Measurements from ENCODE around the gene TMEM51. TPM values are rescaled to one million over a fixed set of nuclear protein-coding genes. Genes with fewer than 3 reads are reported as not detected.

TMEM51 gene
- total and polyA plus RNA-seq, 9 donors, result 9.4 to 38.5 (median 23.0) TPM

DNA sequence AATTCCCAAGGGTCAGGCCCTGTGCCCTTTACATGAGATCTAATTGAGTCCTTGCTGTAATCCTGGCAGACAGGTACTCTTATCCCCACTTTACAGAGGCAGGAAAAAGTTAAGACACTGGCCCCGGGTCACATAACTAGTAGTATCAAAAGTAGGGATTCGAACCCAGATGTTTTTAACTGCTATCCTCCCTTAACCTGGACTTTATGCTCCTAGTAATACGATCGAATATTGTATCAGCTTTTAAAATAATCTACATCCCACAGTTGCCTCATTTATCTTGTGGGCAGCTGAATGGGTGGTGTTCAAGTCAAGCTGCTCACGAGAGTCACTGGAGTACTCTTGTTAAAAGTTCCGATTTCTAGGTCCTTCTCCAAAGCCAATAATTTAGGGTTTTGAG lies 25.5 kb upstream of the TMEM51 start:
- intact Hi-C loops (cut with DNase I), result loop anchor here (5.0 to 10.0 kb wide), 3 partner anchors 144 to 297 kb away; no protein-coding TSS in a partner anchor

DNA sequence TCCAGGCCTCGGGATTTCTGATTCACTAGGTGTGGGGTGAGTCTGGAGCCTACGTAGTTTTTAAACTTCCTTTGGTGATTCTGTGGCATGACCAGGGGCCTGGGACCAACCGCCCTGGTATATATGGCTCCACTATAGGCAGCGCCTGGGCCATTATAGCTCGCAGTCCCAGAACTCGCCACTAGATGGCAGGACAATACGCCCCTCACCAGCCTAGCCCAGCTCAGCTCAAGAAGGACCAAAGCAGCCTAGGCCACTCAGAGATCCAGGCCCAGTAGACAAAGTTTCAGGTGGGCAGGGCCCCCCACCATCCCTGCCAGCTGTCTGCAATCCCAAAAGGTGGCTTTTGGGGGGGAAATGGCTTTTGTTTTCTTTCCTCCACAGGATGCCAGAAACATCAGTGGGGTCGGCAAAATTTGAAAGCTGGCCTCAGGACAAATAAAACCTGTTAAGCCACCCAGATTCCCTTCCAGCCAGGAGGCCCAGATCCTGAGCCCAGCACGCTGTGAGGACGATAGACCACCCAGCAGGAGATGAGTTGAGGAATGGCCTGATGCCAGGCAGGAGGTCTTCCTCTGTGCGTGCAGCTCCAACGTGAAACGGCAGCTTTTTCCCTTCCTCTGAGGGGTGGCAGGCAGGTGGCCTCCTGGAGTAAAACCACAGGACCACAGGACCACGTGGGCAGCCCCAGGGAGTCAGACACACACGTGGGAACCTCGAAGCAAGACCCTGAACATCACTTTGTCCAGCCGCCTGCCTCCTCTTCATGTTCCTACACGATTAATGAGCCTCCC lies 24.8 kb upstream of the TMEM51 start:
- Histone ChIP-seq H3K4me3 (no peak overlapping the region), H3K4me1 (ENCODE audit: insufficient read depth) (no peaks in the 10 kb centered on the region), H3K36me3 (no peaks in the 10 kb centered on the region), H3K9me3 (peaks cover 0 to 4% of the 10 kb centered on the region in 2 donors), H3K27ac (no peak overlapping the region), H3K27me3 (no peaks in the 10 kb centered on the region)
- TF ChIP-seq, protein P1, sequence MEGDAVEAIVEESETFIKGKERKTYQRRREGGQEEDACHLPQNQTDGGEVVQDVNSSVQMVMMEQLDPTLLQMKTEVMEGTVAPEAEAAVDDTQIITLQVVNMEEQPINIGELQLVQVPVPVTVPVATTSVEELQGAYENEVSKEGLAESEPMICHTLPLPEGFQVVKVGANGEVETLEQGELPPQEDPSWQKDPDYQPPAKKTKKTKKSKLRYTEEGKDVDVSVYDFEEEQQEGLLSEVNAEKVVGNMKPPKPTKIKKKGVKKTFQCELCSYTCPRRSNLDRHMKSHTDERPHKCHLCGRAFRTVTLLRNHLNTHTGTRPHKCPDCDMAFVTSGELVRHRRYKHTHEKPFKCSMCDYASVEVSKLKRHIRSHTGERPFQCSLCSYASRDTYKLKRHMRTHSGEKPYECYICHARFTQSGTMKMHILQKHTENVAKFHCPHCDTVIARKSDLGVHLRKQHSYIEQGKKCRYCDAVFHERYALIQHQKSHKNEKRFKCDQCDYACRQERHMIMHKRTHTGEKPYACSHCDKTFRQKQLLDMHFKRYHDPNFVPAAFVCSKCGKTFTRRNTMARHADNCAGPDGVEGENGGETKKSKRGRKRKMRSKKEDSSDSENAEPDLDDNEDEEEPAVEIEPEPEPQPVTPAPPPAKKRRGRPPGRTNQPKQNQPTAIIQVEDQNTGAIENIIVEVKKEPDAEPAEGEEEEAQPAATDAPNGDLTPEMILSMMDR (IDR thresholded peaks at IDR 0.05), result peak; percentile 54 to 82 (median 75)
- no peak for TF ChIP-seq EP300 (IDR thresholded peaks at IDR 0.05)
- peak; percentile 47 to 79 (median 75) for DNase-seq
- WGBS, 3 donors, result 42 to 48% (median 45%) methylated on average over 18 of the region's 18 CpGs
- intact Hi-C loops (cut with DNase I), result loop anchor here (5.0 to 10.0 kb wide), 3 partner anchors 144 to 296 kb away; no protein-coding TSS in a partner anchor

More for the DNA sequence above, 25.5 kb upstream of the TMEM51 start:
- Histone ChIP-seq H3K27me3 (no peaks in the 10 kb centered on the region), H3K36me3 (no peaks in the 10 kb centered on the region), H3K4me1 (ENCODE audit: insufficient read depth) (no peaks in the 10 kb centered on the region), H3K9me3 (peaks cover 0 to 4% of the 10 kb centered on the region in 2 donors), H3K27ac (no peak overlapping the region), H3K4me3 (no peak overlapping the region)
- TF ChIP-seq POLR2A (IDR thresholded peaks at IDR 0.05) (no peak), EP300 (IDR thresholded peaks at IDR 0.05) (no peak)
- TF ChIP-seq, protein P1 (IDR thresholded peaks at IDR 0.05), result no peak
- 70 to 77% (median 76%) methylated on average over 6 of the region's 6 CpGs for WGBS, 3 donors
- peak in 1 of 5 donors; percentile 7 for DNase-seq

DNA sequence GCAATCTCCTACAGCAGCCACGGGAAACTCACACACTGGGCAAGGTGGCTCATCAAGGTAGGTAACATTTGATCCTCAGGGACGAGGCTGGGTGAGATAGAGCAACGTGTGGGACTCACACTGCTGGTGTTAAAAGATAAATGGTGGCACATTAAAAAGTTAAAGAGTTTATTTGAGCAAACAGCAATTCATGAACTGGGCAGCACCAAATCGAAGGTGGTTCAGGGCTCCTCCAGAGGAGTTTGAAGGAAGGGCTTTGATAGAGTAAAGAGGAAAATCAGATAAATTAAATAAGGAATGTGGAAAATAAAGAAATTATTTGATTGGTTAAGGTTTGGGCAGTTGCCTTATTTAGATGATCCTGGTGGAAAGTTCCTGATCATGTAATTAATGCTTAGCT lies 23.6 kb upstream of the TMEM51 start:
- Histone ChIP-seq H3K36me3 (no peaks in the 10 kb centered on the region), H3K9me3 (peaks cover 0 to 4% of the 10 kb centered on the region in 2 donors), H3K4me3 (no peak overlapping the region), H3K4me1 (ENCODE audit: insufficient read depth) (no peaks in the 10 kb centered on the region), H3K27me3 (no peaks in the 10 kb centered on the region), H3K27ac (no peak overlapping the region)
- TF ChIP-seq, protein P1 (IDR thresholded peaks at IDR 0.05), result no peak
- TF ChIP-seq POLR2A (IDR thresholded peaks at IDR 0.05) (no peak), EP300 (IDR thresholded peaks at IDR 0.05) (no peak)
- intact Hi-C loops (cut with DNase I), result loop anchor here (5.0 to 10.0 kb wide), 3 partner anchors 142 to 295 kb away; no protein-coding TSS in a partner anchor
- DNase-seq, result no peak
- WGBS, 3 donors, result 77 to 89% (median 88%) methylated on average over 4 of the region's 4 CpGs

DNA sequence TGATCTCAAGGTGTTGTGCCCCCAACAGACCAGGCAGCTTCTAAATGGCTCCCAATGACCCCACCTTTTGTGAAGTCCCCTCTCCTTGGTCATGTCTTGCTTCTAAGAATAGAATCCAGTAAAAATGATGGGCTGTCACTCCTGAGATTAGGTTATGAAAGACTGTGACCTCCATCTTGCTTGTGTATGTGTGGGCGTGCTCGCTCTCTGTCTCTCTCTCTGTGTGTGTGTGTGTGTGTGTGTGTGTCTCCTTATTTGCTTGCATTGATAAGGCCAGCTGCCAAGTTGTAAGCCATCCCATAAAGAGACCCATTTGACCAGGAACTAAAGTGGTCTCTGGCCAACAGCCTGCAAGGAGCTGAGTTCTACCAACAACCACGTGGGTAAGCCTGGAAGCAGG lies 22.9 kb upstream of the TMEM51 start:
- Histone ChIP-seq H3K27me3 (no peaks in the 10 kb centered on the region), H3K4me3 (no peak overlapping the region), H3K9me3 (peaks cover 0 to 4% of the 10 kb centered on the region in 2 donors), H3K4me1 (ENCODE audit: insufficient read depth) (no peaks in the 10 kb centered on the region), H3K27ac (no peak overlapping the region), H3K36me3 (no peaks in the 10 kb centered on the region)
- DNase-seq, result no peak
- intact Hi-C loops (cut with DNase I), result loop anchor here in 1 of 4 donors (10.0 kb wide), 1 partner anchor 294 kb away; no protein-coding TSS in a partner anchor
- 77 to 84% (median 77%) methylated on average over 3 of the region's 3 CpGs for WGBS, 3 donors
- TF ChIP-seq EP300 (IDR thresholded peaks at IDR 0.05) (no peak), POLR2A (IDR thresholded peaks at IDR 0.05) (no peak)
- TF ChIP-seq, protein P1 (IDR thresholded peaks at IDR 0.05), result no peak
